Measurements from ENCODE around the gene BARX2.

The BARX2 gene

DNA sequence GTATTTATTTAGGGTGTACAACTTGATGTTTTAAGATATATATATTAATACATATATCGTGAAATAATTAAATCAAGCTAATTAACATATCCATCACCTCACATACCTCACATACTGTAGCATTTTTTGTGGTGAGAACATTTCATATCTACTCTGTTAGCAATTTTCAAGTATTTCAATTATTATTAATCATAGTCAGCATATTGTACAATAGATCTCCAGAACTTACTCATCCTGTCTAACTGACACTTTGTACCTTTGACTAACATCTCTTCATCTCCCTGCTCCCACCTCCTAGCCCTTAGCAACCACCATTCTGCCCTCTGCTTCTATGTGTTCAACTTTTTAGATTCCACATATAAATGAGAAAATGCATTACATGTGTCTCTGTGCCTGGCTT lies 108.4 kb downstream of the BARX2 start:
- Histone ChIP-seq H3K9me3 (ENCODE audit: low read length) (no peaks in the 10 kb centered on the region), H3K79me2 (ENCODE audit: insufficient read depth, low read length) (no peaks in the 10 kb centered on the region), H3K4me2 (ENCODE audit: low read length) (no peak overlapping the region), H4K20me1 (ENCODE audit: insufficient read depth, low read length) (no peaks in the 10 kb centered on the region), H3K9ac (ENCODE audit: low read length) (no peak overlapping the region), H3K4me3 (ENCODE audit: low read depth, low read length, poor library complexity, severe bottlenecking) (no peak overlapping the region), H3K36me3 (ENCODE audit: insufficient read depth, low read length) (no peaks in the 10 kb centered on the region), H2AFZ (ENCODE audit: low read length) (no peak overlapping the region), H3K27me3 (ENCODE audit: insufficient read depth, low read length) (no peaks in the 10 kb centered on the region), H3K9me2 (ENCODE audit: low read depth, low read length) (no peaks in the 10 kb centered on the region), H3F3A (ENCODE audit: insufficient read depth, low read length) (no peaks in the 10 kb centered on the region), H3K4me1 (ENCODE audit: insufficient read depth, low read length, severe bottlenecking) (no peaks in the 10 kb centered on the region), H3K27ac (ENCODE audit: low read depth, low read length, poor library complexity, severe bottlenecking) (no peak overlapping the region)
- TF ChIP-seq EZH2 (IDR thresholded peaks at IDR 0.05; ENCODE audit: borderline replicate concordance, low read length) (no peak), CTCF (IDR thresholded peaks at IDR 0.05; ENCODE audit: low read length) (no peak)

GRCh38 chr11:129489249-129489648 lies 113.6 kb downstream of the BARX2 start:
- TF ChIP-seq CTCF (IDR thresholded peaks at IDR 0.05; ENCODE audit: low read length), result no peak
- no peak for TF ChIP-seq EZH2 (IDR thresholded peaks at IDR 0.05; ENCODE audit: borderline replicate concordance, low read length)
- Histone ChIP-seq H3K27ac (ENCODE audit: low read depth, low read length, poor library complexity, severe bottlenecking) (no peak overlapping the region), H4K20me1 (ENCODE audit: insufficient read depth, low read length) (no peaks in the 10 kb centered on the region), H3F3A (ENCODE audit: insufficient read depth, low read length) (no peaks in the 10 kb centered on the region), H3K4me3 (ENCODE audit: low read depth, low read length, poor library complexity, severe bottlenecking) (no peak overlapping the region), H3K36me3 (ENCODE audit: insufficient read depth, low read length) (no peaks in the 10 kb centered on the region), H3K9ac (ENCODE audit: low read length) (no peak overlapping the region), H3K4me2 (ENCODE audit: low read length) (no peak overlapping the region), H3K9me2 (ENCODE audit: low read depth, low read length) (no peaks in the 10 kb centered on the region), H3K27me3 (ENCODE audit: insufficient read depth, low read length) (no peaks in the 10 kb centered on the region), H3K4me1 (ENCODE audit: insufficient read depth, low read length, severe bottlenecking) (no peaks in the 10 kb centered on the region), H3K9me3 (ENCODE audit: low read length) (no peaks in the 10 kb centered on the region), H2AFZ (ENCODE audit: low read length) (no peak overlapping the region), H3K79me2 (ENCODE audit: insufficient read depth, low read length) (no peaks in the 10 kb centered on the region)

GRCh38 chr11:129490004-129490403 lies 114.4 kb downstream of the BARX2 start:
- H3K4me2 ChIP-seq (ENCODE audit: low read length), result no peak overlapping the region

More at GRCh38 chr11:129490004-129490403, 114.4 kb downstream of the BARX2 start:
- no peaks in the 10 kb centered on the region for H3K9me2 ChIP-seq (ENCODE audit: low read depth, low read length)
- H3F3A ChIP-seq (ENCODE audit: insufficient read depth, low read length), result no peaks in the 10 kb centered on the region
- no peak for TF ChIP-seq EZH2 (IDR thresholded peaks at IDR 0.05; ENCODE audit: borderline replicate concordance, low read length)
- no peak for TF ChIP-seq CTCF (IDR thresholded peaks at IDR 0.05; ENCODE audit: low read length)
- H3K27ac ChIP-seq (ENCODE audit: low read depth, low read length, poor library complexity, severe bottlenecking), result no peak overlapping the region
- H3K36me3 ChIP-seq (ENCODE audit: insufficient read depth, low read length), result no peaks in the 10 kb centered on the region
- H3K79me2 ChIP-seq (ENCODE audit: insufficient read depth, low read length), result no peaks in the 10 kb centered on the region
- H2AFZ ChIP-seq (ENCODE audit: low read length), result no peak overlapping the region
- no peak overlapping the region for H3K4me3 ChIP-seq (ENCODE audit: low read depth, low read length, poor library complexity, severe bottlenecking)
- no peaks in the 10 kb centered on the region for H3K4me1 ChIP-seq (ENCODE audit: insufficient read depth, low read length, severe bottlenecking)
- no peaks in the 10 kb centered on the region for H4K20me1 ChIP-seq (ENCODE audit: insufficient read depth, low read length)
- no peak overlapping the region for H3K9ac ChIP-seq (ENCODE audit: low read length)
- no peaks in the 10 kb centered on the region for H3K9me3 ChIP-seq (ENCODE audit: low read length)
- H3K27me3 ChIP-seq (ENCODE audit: insufficient read depth, low read length), result no peaks in the 10 kb centered on the region
